HG03045 (cell line): ENCODE results near the gene MFNG.
A peak's percentile ranks its signal among the peaks of the same experiment; 100 is the strongest.

Source experiments
- ATAC-seq: cut with Tn5 transposase; IDR thresholded peaks from one replicate; pipeline ENCODE4 v1.9.1; 2021; ENCODE audit warnings: mild to moderate bottlenecking, moderate library complexity; ENCODE audit not compliant: unreplicated experiment

Gene MFNG

GRCh38 chr22:37497062-37497599 lies 10.9 kb upstream of the MFNG start:
- ATAC-seq = no peak

- ATAC-seq = no peak
Measured at GRCh38 chr22:37496651-37497050, 10.5 kb upstream of the MFNG start.

GRCh38 chr22:37493979-37494378 lies 7.8 kb upstream of the MFNG start:
- no peak for ATAC-seq

GRCh38 chr22:37492428-37493344 lies 6.5 kb upstream of the MFNG start:
- ATAC-seq = no peak

GRCh38 chr22:37491559-37492427 lies 5.6 kb upstream of the MFNG start:
- no peak for ATAC-seq

GRCh38 chr22:37491106-37491505 lies 4.9 kb upstream of the MFNG start:
- ATAC-seq = no peak

- no peak for ATAC-seq
Measured at GRCh38 chr22:37489983-37490382, 3.8 kb upstream of the MFNG start.

- ATAC-seq = no peak
Measured at GRCh38 chr22:37488337-37489135, 2.4 kb upstream of the MFNG start.

- ATAC-seq = no peak
Measured at GRCh38 chr22:37487571-37487970, 1.4 kb upstream of the MFNG start.

- no peak for ATAC-seq
Measured at GRCh38 chr22:37487129-37487528, 945 bp upstream of the MFNG start.

- ATAC-seq = peak; percentile 11
Measured at GRCh38 chr22:37485395-37486223, 575 bp downstream of the MFNG start.

- ATAC-seq = no peak
Measured at GRCh38 chr22:37484480-37485394, 1.4 kb downstream of the MFNG start.

- no peak for ATAC-seq
Measured at GRCh38 chr22:37483050-37483449, 3.1 kb downstream of the MFNG start.

GRCh38 chr22:37482244-37482643 lies 3.9 kb downstream of the MFNG start:
- ATAC-seq = no peak

GRCh38 chr22:37481347-37481907 lies 4.8 kb downstream of the MFNG start:
- ATAC-seq = no peak

- ATAC-seq = no peak
Measured at GRCh38 chr22:37480387-37481346, 5.5 kb downstream of the MFNG start.

- no peak for ATAC-seq
Measured at GRCh38 chr22:37479196-37479595, 7.0 kb downstream of the MFNG start.
